IMR-90 (cell line): ENCODE data around the gene CXCL6.

Source experiments
- CEBPB ChIP-seq: IDR thresholded peaks from 2 replicates; pipeline ENCODE4 v1.6.1; 2012; ENCODE audit warnings: low read depth, low read length, improper control_type of control experiment
- CTCF ChIP-seq: conservative IDR thresholded peaks from 2 replicates; pipeline ENCODE4 v1.5.1; 2012; ENCODE audit warnings: mild to moderate bottlenecking, low read depth, low read length, improper control_type of control experiment
- ELK1 ChIP-seq: fragments of 150-350 bp; IDR thresholded peaks from 2 replicates; pipeline ENCODE4 v1.6.1; 2016; ENCODE audit warnings: low read depth, mild to moderate bottlenecking, low read length, moderate library complexity, borderline replicate concordance
- FOS ChIP-seq: fragments of 150-350 bp; IDR thresholded peaks from 2 replicates; pipeline ENCODE4 v1.6.1; 2016; ENCODE audit warnings: low read depth, low read length
- MAFK ChIP-seq: IDR thresholded peaks from 2 replicates; pipeline ENCODE4 v1.6.1; 2012; ENCODE audit warnings: low read depth, low read length, improper control_type of control experiment
- MAZ ChIP-seq: IDR thresholded peaks from 2 replicates; pipeline ENCODE4 v1.6.1; 2012; ENCODE audit warnings: low read depth, mild to moderate bottlenecking, low read length, improper control_type of control experiment, moderate library complexity, borderline replicate concordance
- MXI1 ChIP-seq: IDR thresholded peaks from 2 replicates; pipeline ENCODE4 v1.6.1; 2012; ENCODE audit warnings: low read depth, mild to moderate bottlenecking, low read length, moderate library complexity, borderline replicate concordance
- POLR2A ChIP-seq: IDR thresholded peaks from 2 replicates; pipeline ENCODE4 v1.6.1; 2012; ENCODE audit warnings: mild to moderate bottlenecking, low read depth, low read length
- RAD21 ChIP-seq: IDR thresholded peaks from 2 replicates; pipeline ENCODE4 v1.6.1; 2012; ENCODE audit warnings: low read length, improper control_type of control experiment
- RCOR1 ChIP-seq: IDR thresholded peaks from 2 replicates; pipeline ENCODE4 v1.6.1; 2012; ENCODE audit warnings: mild to moderate bottlenecking, low read length, improper control_type of control experiment; ENCODE audit not compliant: insufficient replicate concordance
- SMC3 ChIP-seq: fragments of 150-350 bp; IDR thresholded peaks from 2 replicates; pipeline ENCODE4 v1.6.1; 2016; ENCODE audit warnings: low read depth, mild to moderate bottlenecking, antibody characterized with exemption, low read length, moderate library complexity
- USF2 ChIP-seq: fragments of 150-350 bp; IDR thresholded peaks from 2 replicates; pipeline ENCODE4 v1.6.1; 2017; ENCODE audit warnings: mild to moderate bottlenecking, antibody characterized with exemption, low read length, low read depth

- no peak for TF ChIP-seq MAFK
- TF ChIP-seq SMC3: no peak
- no peak for TF ChIP-seq CTCF
- no peak for TF ChIP-seq RCOR1
- no peak for TF ChIP-seq POLR2A
- no peak for TF ChIP-seq MXI1
- no peak for TF ChIP-seq USF2
- no peak for TF ChIP-seq CEBPB
- no peak for TF ChIP-seq MAZ
- TF ChIP-seq RAD21: no peak
- TF ChIP-seq FOS: no peak
- no peak for TF ChIP-seq ELK1
Measured at GRCh38 chr4:73867783-73868182, 31.3 kb downstream of the CXCL6 start.
